ENCODE measurements around the gene KNG1. TPM values are rescaled to one million over a fixed set of nuclear protein-coding genes. Genes with fewer than 3 reads are reported as not detected.

Gene KNG1
- total RNA-seq, result not detected

DNA sequence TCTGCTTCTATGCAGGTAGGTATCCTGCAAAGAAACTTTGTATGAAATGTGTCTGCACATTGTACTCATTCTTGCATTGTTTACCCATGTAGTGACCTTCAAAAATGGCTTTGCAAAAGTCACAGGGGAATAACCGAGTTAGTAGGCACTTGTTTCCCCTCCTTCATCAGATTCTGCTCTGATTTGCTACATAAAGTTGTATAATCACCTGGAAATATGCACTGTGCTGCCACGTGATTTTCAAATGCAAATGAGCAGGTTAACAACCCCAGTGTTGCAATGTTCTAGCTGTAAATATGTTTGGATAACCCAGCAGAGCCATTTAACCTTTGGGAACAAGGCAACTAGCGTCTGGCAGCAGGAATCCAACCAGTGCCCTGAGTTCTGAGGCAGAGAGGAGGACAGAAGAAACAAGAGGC lies at the start of gene KNG1:
Gene KNG1 (plus strand): TSS at position 321 of the 419 bp plus-strand sequence. CDS start 184 bp downstream, outside the sequence.
- TF ChIP-seq, protein P1, sequence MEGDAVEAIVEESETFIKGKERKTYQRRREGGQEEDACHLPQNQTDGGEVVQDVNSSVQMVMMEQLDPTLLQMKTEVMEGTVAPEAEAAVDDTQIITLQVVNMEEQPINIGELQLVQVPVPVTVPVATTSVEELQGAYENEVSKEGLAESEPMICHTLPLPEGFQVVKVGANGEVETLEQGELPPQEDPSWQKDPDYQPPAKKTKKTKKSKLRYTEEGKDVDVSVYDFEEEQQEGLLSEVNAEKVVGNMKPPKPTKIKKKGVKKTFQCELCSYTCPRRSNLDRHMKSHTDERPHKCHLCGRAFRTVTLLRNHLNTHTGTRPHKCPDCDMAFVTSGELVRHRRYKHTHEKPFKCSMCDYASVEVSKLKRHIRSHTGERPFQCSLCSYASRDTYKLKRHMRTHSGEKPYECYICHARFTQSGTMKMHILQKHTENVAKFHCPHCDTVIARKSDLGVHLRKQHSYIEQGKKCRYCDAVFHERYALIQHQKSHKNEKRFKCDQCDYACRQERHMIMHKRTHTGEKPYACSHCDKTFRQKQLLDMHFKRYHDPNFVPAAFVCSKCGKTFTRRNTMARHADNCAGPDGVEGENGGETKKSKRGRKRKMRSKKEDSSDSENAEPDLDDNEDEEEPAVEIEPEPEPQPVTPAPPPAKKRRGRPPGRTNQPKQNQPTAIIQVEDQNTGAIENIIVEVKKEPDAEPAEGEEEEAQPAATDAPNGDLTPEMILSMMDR (IDR thresholded peaks at IDR 0.05; ENCODE audit: low read depth), result no peak

DNA sequence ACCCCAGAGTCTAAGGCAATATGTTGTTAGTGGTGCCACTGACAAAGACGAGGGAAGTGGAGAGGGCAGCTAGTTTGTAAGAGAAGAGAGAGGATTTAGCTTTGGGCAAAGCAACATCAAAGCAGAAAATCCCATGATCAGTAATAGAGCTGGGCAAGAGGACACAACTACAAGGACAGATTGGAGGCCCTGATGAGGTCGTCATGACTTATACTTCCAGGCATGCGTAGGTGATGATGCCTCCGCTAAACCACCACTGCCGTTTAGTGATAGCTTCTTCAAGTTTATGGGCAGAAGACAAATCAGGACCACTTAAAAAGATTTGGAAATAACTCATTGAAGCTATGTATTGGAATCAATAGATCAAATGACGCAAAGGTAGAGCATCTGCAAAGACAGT lies 48.7 kb upstream of the KNG1 start:
- TF ChIP-seq, protein P1 (IDR thresholded peaks at IDR 0.05; ENCODE audit: low read depth), result no peak

DNA sequence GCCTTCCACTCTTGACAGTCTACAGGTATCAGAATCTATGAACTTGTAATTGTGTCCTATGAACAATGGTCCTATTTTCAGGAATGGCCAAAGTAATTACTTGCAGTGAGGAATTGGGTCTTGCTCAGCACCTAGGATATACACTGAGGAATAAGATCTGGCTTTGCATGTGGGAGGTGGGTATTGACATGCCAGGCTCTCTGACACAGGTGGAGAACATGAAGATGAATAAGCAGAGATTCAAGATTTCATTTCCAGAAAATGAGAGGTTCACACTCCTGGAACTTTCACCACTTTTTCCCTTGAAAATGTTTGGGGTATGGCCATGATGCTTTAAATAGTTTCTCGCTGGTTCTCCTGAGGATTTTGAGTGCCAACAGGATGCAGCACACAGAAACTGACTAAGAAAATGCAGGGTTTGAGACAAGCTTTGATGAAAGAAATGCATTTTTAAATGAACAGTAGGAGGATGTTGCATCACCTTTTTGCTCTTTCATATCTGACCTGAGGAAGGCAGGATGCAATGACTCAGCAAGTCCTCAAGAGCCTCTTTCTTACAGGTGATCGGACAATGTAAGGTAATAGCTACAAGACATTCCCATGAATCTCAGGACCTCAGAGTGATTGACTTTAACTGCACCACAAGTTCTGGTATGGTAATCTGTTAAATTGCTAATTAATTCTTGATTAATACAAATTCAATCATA lies 47.6 kb upstream of the KNG1 start:
- TF ChIP-seq, protein P1 (IDR thresholded peaks at IDR 0.05; ENCODE audit: low read depth), result no peak

DNA sequence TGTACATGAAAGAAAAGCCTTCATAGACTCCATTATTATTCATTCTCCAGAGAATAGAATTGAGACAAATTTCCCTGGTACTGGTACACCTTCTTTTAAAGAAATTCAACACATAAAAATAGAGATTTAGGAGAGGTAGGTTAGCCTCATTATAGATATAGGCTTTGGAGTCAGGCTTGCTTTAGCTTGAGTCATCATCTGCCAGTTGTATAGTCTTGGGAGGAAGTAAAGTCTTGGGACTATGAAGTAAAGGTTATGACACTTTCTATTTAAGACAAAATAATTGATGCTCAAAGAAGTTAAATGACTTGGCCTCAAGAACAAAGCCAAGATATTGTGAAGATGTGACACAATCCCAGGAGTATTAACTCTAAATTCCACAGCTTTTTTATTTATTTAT lies 47.0 kb upstream of the KNG1 start:
- TF ChIP-seq, protein P1 (IDR thresholded peaks at IDR 0.05; ENCODE audit: low read depth), result no peak

DNA sequence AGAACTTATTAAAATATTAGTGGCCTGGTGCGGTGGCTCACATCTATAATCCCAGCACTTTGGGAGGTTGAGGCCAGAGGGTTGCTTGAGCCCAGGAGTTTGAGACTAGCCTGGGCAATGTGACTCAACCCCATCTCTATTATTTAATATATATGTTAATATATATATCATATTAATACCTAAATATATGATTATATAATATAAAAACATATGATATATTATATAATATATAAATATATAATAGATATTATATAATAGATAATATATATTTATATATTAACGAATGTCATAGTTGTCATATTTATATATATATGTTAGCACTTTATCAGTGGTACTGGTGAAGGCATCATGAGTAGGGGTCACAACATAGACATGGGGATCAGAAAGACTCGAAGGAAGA lies 46.1 kb upstream of the KNG1 start:
- TF ChIP-seq, protein P1 (IDR thresholded peaks at IDR 0.05; ENCODE audit: low read depth), result no peak

DNA sequence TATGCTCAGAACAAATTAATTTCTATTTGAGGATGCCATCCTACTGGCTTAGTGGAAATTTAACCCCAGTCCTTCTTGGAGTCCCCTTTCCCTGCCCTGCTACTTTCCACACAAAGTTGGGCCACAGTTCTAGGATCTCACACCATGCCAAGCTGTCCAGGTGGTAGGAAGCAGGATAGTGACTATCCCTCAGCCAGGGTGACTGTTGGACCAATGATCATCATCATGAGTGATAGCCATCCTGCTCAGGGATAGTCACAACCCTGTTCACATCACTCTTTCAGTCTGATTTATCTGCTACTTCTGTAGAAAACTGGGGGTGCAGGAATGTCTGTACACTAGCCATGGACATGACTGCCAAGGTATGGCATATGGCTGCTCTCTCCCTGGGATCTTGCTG lies 38.6 kb upstream of the KNG1 start:
- TF ChIP-seq, protein P1 (IDR thresholded peaks at IDR 0.05; ENCODE audit: low read depth), result no peak

DNA sequence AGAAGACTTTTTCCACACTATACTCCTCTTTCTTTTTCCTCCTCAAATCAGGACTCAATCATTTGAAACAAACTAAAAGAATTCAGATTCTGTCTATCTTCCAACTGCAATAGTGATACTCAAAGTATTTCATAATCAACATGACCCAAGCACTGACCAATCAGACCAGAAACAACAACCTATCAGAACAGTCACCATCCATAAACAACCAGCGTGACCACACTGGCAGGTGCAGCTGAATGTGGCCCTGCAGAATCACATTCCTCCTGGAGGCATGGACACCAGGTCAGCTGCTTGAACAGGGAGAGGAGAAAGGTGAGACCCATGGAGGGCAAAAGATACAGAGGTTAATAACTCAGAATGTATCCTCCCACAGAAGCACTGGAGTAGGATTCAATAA lies 38.0 kb upstream of the KNG1 start:
- TF ChIP-seq, protein P1 (IDR thresholded peaks at IDR 0.05; ENCODE audit: low read depth), result no peak
